GM21576 (cell line): ENCODE results near the gene RNASET2.
A peak's percentile ranks its signal among the peaks of the same experiment; 100 is the strongest.

ENCODE experiments used
- ATAC-seq: cut with Tn5 transposase; IDR thresholded peaks from one replicate; pipeline ENCODE4 v1.9.1; 2021; ENCODE audit warnings: mild to moderate bottlenecking, moderate library complexity; ENCODE audit not compliant: unreplicated experiment

The RNASET2 gene

GRCh38 chr6:166970776-166971175, 14.4 kb upstream of the RNASET2 start:
- no peak for ATAC-seq

GRCh38 chr6:166970091-166970490, 13.7 kb upstream of the RNASET2 start:
- ATAC-seq, result no peak

GRCh38 chr6:166969390-166970002, 13.1 kb upstream of the RNASET2 start:
- no peak for ATAC-seq

GRCh38 chr6:166966268-166966667, 9.9 kb upstream of the RNASET2 start:
- ATAC-seq, result no peak

- no peak for ATAC-seq
Observed at GRCh38 chr6:166960609-166960978, 4.2 kb upstream of the RNASET2 start.

- ATAC-seq, result no peak
Observed at GRCh38 chr6:166959911-166960608, 3.7 kb upstream of the RNASET2 start.

- ATAC-seq, result peak; percentile 28
Observed at GRCh38 chr6:166958926-166959861, 2.8 kb upstream of the RNASET2 start.

- no peak for ATAC-seq
Observed at GRCh38 chr6:166957805-166958076, 1.4 kb upstream of the RNASET2 start.

- peak; percentile 38 for ATAC-seq
Observed at GRCh38 chr6:166957087-166957804, 896 bp upstream of the RNASET2 start.

GRCh38 chr6:166955865-166956443, 396 bp downstream of the RNASET2 start:
- ATAC-seq, result no peak

- ATAC-seq, result no peak
Observed at GRCh38 chr6:166955121-166955864, 1.1 kb downstream of the RNASET2 start.

GRCh38 chr6:166954118-166954713, 2.1 kb downstream of the RNASET2 start:
- ATAC-seq, result no peak

- ATAC-seq, result no peak
Observed at GRCh38 chr6:166952567-166953486, 3.5 kb downstream of the RNASET2 start.

- no peak for ATAC-seq
Observed at GRCh38 chr6:166952121-166952520, 4.2 kb downstream of the RNASET2 start.

GRCh38 chr6:166951670-166952060, 4.7 kb downstream of the RNASET2 start:
- no peak for ATAC-seq

- peak; percentile 91 for ATAC-seq
Observed at GRCh38 chr6:166950892-166951669, 5.3 kb downstream of the RNASET2 start.

- peak; percentile 44 for ATAC-seq
Observed at GRCh38 chr6:166950443-166950821, 5.9 kb downstream of the RNASET2 start.
